NCI-H1048 (cell line): ENCODE measurements around the gene TRMT1L.
"Not testable (repeated sequence)": the region's sequence is repeated elsewhere in the genome, so short reads cannot be mapped to it uniquely, and the experiment has no call there.

Experiments used
- DNase-seq: peaks from one replicate; lab custom pipeline; 2025; lab: John Stamatoyannopoulos, UW

The TRMT1L gene, protein sequence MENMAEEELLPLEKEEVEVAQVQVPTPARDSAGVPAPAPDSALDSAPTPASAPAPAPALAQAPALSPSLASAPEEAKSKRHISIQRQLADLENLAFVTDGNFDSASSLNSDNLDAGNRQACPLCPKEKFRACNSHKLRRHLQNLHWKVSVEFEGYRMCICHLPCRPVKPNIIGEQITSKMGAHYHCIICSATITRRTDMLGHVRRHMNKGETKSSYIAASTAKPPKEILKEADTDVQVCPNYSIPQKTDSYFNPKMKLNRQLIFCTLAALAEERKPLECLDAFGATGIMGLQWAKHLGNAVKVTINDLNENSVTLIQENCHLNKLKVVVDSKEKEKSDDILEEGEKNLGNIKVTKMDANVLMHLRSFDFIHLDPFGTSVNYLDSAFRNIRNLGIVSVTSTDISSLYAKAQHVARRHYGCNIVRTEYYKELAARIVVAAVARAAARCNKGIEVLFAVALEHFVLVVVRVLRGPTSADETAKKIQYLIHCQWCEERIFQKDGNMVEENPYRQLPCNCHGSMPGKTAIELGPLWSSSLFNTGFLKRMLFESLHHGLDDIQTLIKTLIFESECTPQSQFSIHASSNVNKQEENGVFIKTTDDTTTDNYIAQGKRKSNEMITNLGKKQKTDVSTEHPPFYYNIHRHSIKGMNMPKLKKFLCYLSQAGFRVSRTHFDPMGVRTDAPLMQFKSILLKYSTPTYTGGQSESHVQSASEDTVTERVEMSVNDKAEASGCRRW

DNA sequence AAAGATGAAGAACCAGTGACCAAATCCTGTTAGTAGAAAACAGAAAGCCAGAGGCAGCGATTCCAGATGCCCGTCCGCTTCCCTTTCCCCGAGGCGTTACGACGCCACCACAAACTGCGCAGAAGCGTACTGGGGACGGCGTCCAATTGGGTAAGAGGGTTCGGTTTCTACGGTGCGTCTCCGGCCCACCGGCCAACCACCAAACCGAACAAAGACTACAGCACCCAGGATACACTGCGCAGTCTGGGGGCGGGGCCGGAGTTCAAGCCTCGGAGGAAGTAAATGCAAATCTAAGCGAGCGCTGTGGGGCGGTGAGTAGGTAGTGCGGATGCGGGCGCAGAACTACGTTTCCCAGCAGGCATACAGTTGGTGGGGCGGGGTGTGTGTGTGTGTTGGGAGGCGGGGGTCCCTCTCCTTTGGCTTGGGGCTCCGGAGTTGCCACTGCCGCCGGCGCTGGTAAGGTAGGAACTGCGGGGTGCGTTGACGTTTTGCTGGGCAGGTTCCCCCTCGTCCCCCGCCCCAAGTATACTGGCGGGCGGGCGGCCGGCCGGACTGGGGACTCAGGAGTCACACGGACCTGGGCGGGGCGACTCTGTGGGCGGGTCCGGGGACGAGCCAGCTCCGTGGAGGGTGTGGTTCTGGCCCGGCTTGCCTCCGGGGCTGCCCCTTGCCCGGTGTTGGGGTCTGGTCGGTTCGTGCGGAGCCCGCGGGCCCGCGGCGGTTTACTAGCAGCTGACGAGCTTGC is at the start of gene TRMT1L, which contains the start of gene SWT1:
TSS of gene TRMT1L (minus strand) at position 100 of the 745 bp plus-strand sequence. CDS start 241 bp downstream, outside the sequence.
TSS of gene SWT1 (plus strand) at position 314 of the 745 bp plus-strand sequence. CDS start 3,675 bp downstream, outside the sequence.
- DNase-seq: peak; percentile 100

GRCh38 chr1:185200889-185201288 is 44.1 kb upstream of the TRMT1L start:
- no peak for DNase-seq

GRCh38 chr1:185198712-185199111 is 42.0 kb upstream of the TRMT1L start:
- not testable (repeated sequence) for DNase-seq

GRCh38 chr1:185193756-185194155 is 37.0 kb upstream of the TRMT1L start:
- DNase-seq: no peak

DNA sequence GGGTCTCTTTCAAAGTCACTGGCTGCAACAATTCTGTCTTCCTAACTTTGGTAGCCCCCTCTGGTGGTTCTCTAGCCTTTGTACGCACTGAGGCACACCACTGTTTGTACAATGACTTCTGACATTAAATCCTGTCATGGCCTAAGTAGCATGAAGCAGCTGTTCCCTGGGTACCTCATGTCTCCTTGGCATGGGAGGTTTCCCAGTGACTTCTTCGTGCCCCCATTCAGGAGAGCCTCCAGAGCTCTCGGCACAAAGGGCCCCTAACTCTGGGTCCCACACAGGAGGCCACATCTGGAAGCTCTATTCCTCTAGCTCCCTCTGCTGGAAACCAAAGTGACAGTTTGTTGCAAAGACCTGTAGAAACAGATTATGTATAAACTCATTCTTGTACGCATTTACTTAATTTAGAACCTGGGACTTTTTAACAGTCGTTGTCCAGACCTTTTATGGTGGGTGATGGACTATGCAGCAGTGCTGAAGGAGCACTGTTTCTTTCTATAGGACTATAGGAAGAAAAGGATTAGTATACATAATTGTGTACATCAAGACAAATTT is 13.6 kb upstream of the TRMT1L start:
- DNase-seq: no peak

GRCh38 chr1:185166106-185166505 is 9.4 kb upstream of the TRMT1L start:
- no peak for DNase-seq

DNA sequence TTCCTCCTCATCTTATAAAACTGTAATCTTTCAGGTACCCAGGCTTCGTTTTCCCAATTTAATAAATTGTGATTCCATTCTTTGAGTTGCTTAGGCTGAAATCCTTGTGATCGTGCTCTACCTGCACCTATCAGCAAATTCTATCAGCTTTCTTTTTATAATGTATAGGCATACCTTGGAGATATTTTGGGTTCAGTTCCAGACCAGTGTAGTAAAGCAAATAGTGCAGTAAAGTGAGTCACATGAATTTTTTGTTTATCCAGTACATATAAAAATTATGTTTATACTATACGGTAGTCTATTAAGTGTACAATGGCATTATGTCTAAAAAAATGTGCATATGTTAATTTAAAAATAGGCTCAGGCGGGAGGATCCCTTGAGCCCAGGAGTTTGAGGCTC is 5.7 kb upstream of the TRMT1L start:
- DNase-seq: no peak

GRCh38 chr1:185159966-185160365 is 3.2 kb upstream of the TRMT1L start:
- DNase-seq: no peak

GRCh38 chr1:185158800-185159199 is 2.0 kb upstream of the TRMT1L start:
- no peak for DNase-seq

DNA sequence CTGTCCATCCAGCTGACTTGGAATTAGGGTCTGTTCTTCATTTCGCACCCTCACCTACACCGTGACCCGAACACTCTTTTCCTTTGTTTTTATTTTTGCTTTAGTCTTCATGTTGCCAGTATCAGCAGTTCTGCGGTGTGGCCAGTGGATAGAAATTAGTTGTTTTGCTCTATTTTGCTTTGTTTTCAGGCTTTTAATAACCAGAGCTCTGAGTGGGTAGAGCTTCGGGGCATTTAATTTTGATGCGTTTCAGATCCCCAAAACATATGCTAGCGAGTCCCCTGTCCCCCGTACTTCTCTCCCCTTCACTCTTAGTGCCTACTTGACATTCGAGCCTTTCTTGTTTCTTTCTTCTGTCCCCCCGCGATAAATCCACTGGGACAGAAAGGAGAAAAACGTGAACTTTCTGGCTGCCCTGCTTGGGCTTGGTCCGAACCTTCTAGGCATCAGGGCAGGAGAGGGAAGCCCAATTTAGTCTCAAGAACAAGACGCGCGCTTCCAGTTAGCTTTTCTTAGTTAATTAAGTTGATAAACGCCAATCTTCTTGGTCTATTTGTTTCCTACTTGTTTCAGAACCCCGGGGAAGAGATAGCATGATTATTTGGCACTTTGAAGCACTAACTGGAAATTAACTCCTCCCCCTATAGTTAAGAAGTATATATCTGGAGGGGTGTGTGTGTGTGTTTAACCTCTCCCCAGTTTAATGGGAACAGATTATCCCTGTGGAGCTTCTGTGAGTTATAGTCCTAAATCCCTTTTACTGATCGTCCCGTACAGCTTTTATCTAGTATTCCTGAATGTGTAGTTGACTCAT is 1.1 kb upstream of the TRMT1L start:
- DNase-seq: no peak

DNA sequence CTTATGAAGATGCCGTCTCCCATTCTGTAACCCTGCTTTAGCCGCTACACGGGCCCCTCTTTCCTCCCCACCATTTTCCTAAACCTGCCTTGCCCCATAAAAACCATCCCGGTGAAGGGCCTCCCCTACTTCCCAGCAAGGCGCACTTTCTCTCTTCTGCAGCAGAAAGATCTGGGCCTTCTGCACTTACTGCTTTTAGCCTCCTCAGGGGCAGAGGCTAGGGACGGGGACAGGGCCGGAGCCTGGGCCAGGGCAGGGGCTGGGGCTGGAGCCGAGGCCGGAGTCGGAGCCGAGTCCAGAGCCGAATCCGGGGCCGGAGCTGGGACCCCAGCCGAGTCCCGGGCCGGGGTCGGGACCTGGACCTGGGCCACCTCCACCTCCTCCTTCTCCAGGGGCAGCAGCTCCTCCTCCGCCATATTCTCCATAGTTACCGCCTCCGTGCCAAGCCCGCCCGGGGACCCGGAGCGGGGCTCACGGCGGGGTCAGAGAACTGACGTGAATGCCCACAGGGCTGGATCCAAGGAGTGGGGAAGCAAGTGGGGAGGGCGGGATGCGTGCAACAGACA is 382 bp downstream of the TRMT1L start:
- DNase-seq: no peak

DNA sequence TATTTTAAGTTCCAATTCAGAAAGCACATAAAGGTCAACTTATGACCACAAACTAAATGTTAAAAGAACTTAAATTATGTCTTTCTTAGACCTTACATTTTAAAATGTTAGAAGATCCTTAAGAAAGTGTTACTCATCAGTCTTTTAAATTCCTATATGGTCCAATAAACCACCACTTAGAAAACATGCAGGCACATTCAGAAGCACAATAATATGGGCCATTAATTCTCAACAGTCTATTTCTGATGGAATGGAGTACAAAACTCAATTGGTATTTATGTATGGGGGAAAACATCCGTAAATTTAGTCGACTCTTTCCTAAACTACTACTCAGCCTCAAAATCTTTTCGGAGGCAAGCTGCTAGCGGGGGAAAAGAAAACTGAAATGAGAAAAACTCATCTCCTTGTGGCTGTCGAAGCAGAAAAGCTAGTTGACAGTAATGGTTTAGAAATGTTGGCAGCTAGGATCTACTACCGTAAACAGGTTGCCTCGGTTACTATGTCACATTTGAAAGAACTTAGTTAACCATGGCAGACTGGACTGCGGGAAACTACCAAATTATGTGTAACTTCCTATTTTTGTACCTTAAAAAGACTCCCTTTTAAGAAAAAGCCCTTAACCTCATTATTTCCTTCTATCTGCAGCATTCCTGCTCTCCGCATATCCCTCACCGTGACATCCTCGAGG is 1.0 kb downstream of the TRMT1L start:
- DNase-seq: no peak

DNA sequence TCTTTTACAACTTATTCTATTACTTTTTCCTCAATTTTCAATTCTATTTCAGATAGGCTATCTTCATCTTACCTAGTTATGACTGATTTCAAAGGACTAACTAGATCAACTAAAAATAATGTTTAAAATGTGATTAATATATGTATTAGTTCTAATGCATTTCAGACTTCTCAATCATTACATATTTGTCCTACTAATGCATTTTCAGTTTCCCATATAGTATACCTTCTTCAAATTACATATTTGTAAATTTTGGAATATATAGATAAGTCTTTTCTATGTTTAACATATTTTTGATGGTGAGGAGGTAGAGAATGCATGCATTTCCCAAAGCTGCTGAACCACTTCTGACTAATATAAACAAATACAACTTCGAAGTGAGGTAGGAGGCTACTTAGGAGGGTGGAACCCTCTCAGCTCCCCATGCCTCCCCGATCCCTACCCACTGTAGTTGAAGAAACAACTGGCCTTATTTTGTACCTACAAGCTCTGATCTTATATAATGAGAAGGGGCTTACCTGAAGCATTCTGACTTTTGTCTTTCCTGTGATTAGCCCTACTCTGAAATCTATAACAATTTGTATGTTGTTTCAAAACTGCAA is 1.7 kb downstream of the TRMT1L start:
- DNase-seq: no peak

DNA sequence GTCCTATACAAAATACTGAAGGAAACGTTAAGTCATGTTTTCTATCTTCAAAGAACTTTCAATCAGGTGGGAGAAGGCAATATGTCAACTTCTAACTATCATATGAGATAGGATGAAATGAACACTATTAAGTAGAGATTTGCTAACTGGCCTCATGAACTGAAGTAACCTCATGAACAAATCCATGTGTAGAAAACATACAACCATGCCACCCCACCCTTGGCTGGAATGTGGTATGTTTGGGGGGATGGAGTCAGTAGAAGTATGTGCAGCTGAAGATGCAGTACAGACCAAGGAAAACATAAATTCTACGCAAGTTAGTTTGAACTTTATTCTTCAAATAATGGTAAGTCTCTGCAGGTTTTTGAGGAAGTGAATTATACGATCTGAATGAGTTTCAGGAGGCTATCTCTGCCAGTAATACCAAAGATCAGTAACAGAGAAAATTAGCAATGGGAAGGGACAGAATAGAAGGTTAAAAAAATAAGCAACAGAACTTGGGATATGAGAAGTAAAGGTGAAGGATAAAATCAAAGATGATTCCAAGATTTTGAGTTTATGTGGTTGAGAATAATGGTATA is 4.5 kb downstream of the TRMT1L start:
- no peak for DNase-seq

DNA sequence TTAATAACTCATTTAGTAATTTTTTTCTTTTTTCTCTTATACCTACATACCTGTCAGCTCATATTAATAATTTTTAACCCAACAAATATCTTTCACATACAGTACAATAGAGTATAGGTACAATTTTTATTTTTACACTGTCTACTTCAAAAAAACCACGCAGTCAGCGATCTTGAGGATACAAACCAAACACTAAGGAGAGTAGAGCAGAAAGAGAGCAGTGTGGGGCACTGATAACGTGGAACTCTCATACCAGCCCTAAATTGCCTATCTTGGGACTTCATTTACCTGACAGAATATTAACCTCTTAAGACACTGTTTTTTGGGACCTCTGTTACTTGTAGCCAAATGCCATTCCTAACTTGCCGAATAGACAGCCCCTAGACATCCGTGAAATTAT is 5.5 kb downstream of the TRMT1L start:
- DNase-seq: no peak

DNA sequence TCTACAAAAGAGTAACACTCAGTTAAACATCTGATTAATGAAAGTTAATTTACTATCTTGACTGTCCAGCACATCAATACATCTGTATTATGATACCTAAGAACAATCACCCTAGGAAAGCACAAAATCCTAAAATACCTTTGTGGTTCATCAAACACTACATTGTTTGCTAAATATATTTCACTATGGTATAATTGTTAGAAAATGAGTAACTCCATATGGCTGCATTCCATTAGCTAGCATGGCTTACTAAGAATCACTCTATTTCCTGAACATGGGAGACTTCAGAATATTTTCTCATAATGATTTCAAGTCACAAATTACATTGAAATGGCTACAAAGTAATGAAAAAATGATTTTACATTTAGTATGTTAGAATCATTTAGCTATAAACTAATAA is 12.5 kb downstream of the TRMT1L start:
- no peak for DNase-seq

DNA sequence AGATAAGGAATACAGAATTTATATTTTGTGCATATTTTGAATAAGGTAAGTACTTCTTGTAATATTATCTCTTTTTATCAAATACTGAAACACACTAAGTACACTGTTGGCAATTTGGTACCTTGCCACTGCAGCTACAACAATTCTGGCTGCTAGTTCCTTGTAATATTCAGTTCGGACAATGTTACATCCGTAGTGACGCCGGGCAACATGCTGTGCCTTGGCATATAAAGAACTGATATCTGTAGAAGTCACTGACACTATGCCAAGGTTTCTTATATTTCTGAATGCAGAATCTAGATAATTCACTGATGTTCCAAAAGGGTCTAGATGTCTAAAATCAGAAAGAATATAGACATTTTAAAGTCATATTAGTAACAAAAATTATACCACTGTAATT is 17.5 kb downstream of the TRMT1L start:
- no peak for DNase-seq

- no peak for DNase-seq
Measured at GRCh38 chr1:185137896-185138545, 18.7 kb downstream of the TRMT1L start.

- DNase-seq: no peak
Measured at GRCh38 chr1:185132534-185132933, 24.2 kb downstream of the TRMT1L start.
